ENCODE data around the gene RPTOR. TPM values are rescaled to one million over a fixed set of nuclear protein-coding genes. Genes with fewer than 3 reads are reported as not detected.

Gene RPTOR
- total and polyA plus RNA-seq, 2 experiments from 2014 or later = 6.6 to 16.1 TPM

DNA sequence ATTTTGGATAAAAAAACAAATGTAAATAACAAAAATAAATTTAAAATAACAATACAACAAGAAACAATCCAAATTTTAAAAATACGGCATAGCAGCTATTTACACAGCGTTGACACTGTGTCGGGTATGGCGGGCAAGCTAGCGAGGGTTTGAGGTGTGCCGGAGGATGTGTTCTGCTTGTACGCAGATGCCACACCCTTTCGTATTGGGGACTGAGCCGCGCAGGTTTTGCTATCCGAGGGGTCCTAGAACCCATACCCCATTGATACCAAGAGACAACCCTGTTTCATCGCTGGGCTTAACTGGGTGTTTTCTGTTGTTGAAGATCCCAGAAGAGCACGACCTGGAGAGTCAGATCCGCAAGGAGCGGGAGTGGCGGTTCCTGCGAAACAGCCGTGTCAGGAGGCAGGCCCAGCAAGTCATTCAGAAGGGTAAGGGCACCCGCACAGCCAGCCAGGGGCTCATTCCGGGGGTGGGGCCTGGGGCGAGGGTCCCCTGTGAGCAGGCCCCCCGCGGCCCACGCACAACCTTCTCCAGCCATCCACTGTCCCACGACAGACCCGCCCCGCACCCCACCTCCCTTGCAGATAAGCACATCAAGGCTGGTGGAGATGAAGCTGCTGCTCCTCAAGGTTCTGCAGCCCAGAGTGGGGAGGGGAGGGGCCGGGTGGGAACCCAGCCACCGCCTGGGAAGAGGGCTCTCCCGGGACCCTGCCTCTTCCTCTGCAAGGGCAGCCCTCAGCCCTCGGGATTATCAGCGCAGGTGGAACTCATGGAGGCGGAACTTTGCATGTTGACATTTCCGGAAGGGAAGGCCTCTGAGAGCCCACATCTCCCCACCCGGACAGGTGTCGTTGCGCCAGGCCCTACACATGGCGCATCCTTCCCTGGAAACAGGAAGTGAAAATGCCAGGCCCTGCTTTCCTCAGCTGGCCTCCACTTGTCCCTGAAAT is 395.8 kb downstream of the RPTOR start:
- H3K4me3 ChIP-seq = no peak overlapping the region
- no peaks in the 10 kb centered on the region for H4K20me1 ChIP-seq (ENCODE audit: insufficient read depth)
- DNase-seq = no peak
- H3K9me3 ChIP-seq (ENCODE audit: low read depth) = no peaks in the 10 kb centered on the region
- no peak overlapping the region for H3K4me2 ChIP-seq (ENCODE audit: unreplicated experiment)
- no peak overlapping the region for H2AFZ ChIP-seq
- no peaks in the 10 kb centered on the region for H3K36me3 ChIP-seq (ENCODE audit: low read depth)
- no peaks in the 10 kb centered on the region for H3K9me2 ChIP-seq (ENCODE audit: insufficient read depth)
- H3K79me2 ChIP-seq (ENCODE audit: insufficient read depth) = no peaks in the 10 kb centered on the region
- H3F3A ChIP-seq (ENCODE audit: insufficient read depth) = 0 out of 2 replicates have a peak, but pooled peaks cover 5% of the 10 kb centered on the region
- WGBS, 2 experiments (ENCODE audit: low coverage in 1 of 2, low lambda C conversion rate in 2 of 2, missing lambda C conversion rate in 2 of 2) = 94 to 96% methylated on average over 33 to 38 of the region's 38 CpGs
- no peak overlapping the region for H3K27ac ChIP-seq
- H3K4me1 ChIP-seq (ENCODE audit: insufficient read depth) = peaks cover 14% of the 10 kb centered on the region
- TF ChIP-seq EZH2phosphoT487 (IDR thresholded peaks at IDR 0.05; ENCODE audit: insufficient read depth, low read depth) (no peak), EZH2 (IDR thresholded peaks at IDR 0.05; ENCODE audit: insufficient read depth, poor library complexity, severe bottlenecking) (no peak)
- in situ Hi-C loops (cut with MboI) = no loop called here
- no peaks in the 10 kb centered on the region for H3K27me3 ChIP-seq (replicated peaks; ENCODE audit: insufficient read depth)
- H3K9ac ChIP-seq = no peak overlapping the region

DNA sequence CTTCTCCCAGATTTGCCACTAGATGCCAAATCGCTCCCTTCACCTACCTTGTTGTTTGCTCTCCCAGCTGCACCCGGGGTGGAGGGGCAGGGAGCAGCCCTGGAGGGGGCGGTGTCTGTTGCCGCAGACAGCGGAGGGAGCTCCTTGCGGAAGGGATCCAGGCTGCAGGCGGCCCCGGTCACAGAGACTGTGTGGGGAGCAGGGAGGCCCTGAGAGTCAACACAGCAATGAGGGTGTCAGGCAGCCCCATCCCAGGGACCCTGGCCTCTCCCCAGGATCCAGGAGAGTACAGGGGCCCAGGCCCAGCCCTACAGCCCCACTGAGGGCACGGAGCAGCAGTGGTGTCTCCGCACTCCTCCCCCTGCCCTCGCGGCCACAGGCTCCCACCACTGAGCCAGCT is 396.5 kb downstream of the RPTOR start:
- Histone ChIP-seq H3K27me3 (replicated peaks; ENCODE audit: insufficient read depth) (no peaks in the 10 kb centered on the region), H3K9me3 (ENCODE audit: low read depth) (no peaks in the 10 kb centered on the region), H3K4me1 (ENCODE audit: insufficient read depth) (peaks cover 14% of the 10 kb centered on the region), H4K20me1 (ENCODE audit: insufficient read depth) (no peaks in the 10 kb centered on the region), H3K9me2 (ENCODE audit: insufficient read depth) (no peaks in the 10 kb centered on the region), H3K4me2 (ENCODE audit: unreplicated experiment) (no peak overlapping the region), H2AFZ (no peak overlapping the region), H3K36me3 (ENCODE audit: low read depth) (no peaks in the 10 kb centered on the region; the same call in 1 of the 2 replicates), H3K4me3 (no peak overlapping the region), H3K79me2 (ENCODE audit: insufficient read depth) (no peaks in the 10 kb centered on the region), H3F3A (ENCODE audit: insufficient read depth) (0 out of 2 replicates have a peak, but pooled peaks cover 5% of the 10 kb centered on the region), H3K9ac (no peak overlapping the region), H3K27ac (no peak overlapping the region)
- no peak for TF ChIP-seq EZH2 (IDR thresholded peaks at IDR 0.05; ENCODE audit: insufficient read depth, poor library complexity, severe bottlenecking)
- no peak for TF ChIP-seq EZH2phosphoT487 (IDR thresholded peaks at IDR 0.05; ENCODE audit: insufficient read depth, low read depth)
- WGBS, 2 experiments (ENCODE audit: low coverage in 1 of 2, low lambda C conversion rate in 2 of 2, missing lambda C conversion rate in 2 of 2) = 92 to 95% methylated on average over 12 of the region's 12 CpGs
- no peak for DNase-seq
- in situ Hi-C loops (cut with MboI) = no loop called here

DNA sequence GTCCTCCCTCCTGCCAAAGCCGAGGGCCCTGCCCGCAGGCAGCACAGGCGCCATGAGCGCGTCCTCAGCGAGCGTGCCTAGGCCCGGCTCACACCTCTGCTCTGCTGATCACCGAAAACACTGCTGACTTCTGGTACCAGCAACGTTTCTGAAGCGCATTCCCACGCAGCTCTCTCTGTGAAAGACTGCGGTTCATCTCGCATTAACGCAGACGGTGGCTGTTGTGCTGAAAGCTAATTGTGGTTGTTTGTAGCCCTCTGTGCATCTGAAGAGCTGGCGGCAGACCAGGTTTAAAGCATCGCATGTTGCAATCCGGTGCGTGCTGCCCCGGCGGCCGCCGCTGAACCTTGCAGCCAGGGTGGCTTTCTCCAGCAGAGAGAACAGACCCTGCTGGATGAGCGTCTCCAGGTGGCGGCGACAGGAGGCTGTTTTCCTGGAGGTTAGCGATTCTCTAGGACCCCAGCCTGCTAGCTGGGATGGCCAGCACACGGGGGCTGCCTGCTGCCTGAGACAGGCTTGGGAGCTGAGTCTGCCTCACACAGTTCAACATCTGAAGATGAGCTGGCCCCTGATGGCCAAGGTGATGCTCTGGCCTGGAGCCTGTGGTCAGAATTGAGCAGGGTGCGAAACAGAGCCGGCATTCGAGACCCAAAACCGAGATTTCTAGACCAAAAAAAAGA is 397.2 kb downstream of the RPTOR start:
- Histone ChIP-seq H4K20me1 (ENCODE audit: insufficient read depth) (no peaks in the 10 kb centered on the region), H3K9me3 (ENCODE audit: low read depth) (no peaks in the 10 kb centered on the region), H3F3A (ENCODE audit: insufficient read depth) (0 out of 2 replicates have a peak, but pooled peaks cover 5% of the 10 kb centered on the region), H3K4me3 (0 out of 2 replicates have a peak overlapping the region, but pooled peaks have one; percentile 23), H3K4me2 (ENCODE audit: unreplicated experiment) (peak overlapping the region; percentile 52), H3K36me3 (ENCODE audit: low read depth) (no peaks in the 10 kb centered on the region; the same call in 1 of the 2 replicates), H3K27me3 (replicated peaks; ENCODE audit: insufficient read depth) (no peaks in the 10 kb centered on the region), H3K9ac (peak overlapping the region; percentile 57), H3K4me1 (ENCODE audit: insufficient read depth) (peaks cover 14% of the 10 kb centered on the region), H3K79me2 (ENCODE audit: insufficient read depth) (no peaks in the 10 kb centered on the region), H2AFZ (0 out of 2 replicates have a peak overlapping the region, but pooled peaks have one; percentile 10), H3K9me2 (ENCODE audit: insufficient read depth) (no peaks in the 10 kb centered on the region), H3K27ac (peak overlapping the region; percentile 64)
- peak; percentile 80 for DNase-seq
- TF ChIP-seq EZH2 (IDR thresholded peaks at IDR 0.05; ENCODE audit: insufficient read depth, poor library complexity, severe bottlenecking) = no peak
- no peak for TF ChIP-seq EZH2phosphoT487 (IDR thresholded peaks at IDR 0.05; ENCODE audit: insufficient read depth, low read depth)
- in situ Hi-C loops (cut with MboI) = no loop called here
- 37 to 38% methylated on average over 32 of the region's 33 CpGs for WGBS, 2 experiments (ENCODE audit: low coverage in 1 of 2, low lambda C conversion rate in 2 of 2, missing lambda C conversion rate in 2 of 2)
